ENCODE results near the gene PDE8A. TPM values are rescaled to one million over a fixed set of nuclear protein-coding genes. Genes with fewer than 3 reads are reported as not detected.
"Not testable (repeated sequence)": the region's sequence is repeated elsewhere in the genome, so short reads cannot be mapped to it uniquely, and the experiment has no call there.

The PDE8A gene
- total and polyA plus RNA-seq, 12 donors, result 10.9 to 46.7 (median 17.4) TPM

DNA sequence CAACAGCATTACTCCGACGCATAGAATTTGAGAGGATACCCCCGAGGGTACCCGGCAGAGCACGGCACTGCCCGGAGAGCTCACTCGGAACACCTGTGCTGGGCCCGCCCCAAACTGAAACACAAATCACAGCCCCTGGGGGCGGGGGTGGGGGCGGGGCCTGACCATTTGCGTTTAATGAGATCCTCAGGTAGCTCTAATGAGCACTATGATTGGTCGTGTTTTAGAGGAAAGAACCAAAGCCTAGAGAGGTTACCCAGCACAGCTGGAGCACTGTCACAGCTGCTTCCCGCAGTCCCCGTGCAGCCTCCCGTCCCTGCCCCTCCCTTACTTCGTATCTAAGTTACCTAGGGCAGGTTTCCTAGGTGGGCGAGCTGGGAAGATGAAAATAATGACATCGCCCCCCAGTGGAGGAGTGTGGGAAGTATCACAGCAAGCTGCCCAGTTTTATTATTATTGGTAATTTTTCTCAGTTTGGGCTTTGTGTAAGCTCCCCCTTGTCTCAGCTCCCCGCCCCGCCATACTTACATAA, 187.1 kb downstream of the PDE8A start:
- peak in 5 of 8 donors; percentile 17 to 29 (median 26) for ATAC-seq
- intact Hi-C loops (cut with DNase I), result loop anchor here in 1 of 10 donors (10.0 kb wide), 1 partner anchor 214 kb away; no protein-coding TSS in a partner anchor

DNA sequence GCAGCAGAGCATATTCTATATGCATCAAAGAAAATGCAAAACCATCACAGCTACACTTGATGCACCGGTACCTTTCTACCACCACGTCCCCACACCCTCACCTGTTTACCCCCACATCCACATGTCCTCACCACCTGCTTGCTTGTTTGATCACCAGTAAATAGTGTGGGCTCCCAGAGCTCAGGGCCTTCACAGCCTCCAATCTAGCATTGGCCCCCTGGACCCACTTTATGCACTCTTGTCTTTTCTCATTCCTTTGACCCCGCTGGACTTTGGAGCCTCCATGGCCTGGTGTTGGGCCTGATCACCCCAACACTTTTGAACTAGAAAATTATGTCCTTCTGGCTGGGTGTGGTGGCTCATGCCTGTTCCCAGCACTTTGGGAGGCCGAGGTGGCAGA, 190.1 kb downstream of the PDE8A start:
- no peaks in the 10 kb centered on the region for H3K36me3 ChIP-seq
- intact Hi-C loops (cut with DNase I), result no loop called here

More for the DNA sequence above, 187.1 kb downstream of the PDE8A start:
- WGBS, 2 donors, result 8 to 12% methylated on average over 20 of the region's 20 CpGs
- H3K4me3 ChIP-seq, result peak overlapping the region in 6 of 10 donors; percentile 10 to 35 (median 26)
- peaks cover 0 to 18% (median 0%) of the 10 kb centered on the region in 7 donors for H3K27me3 ChIP-seq
- H3K27ac ChIP-seq, result no peak overlapping the region
- H3K9me3 ChIP-seq, result peaks cover 0 to 36% (median 8%) of the 10 kb centered on the region in 11 donors
- H3K36me3 ChIP-seq, result no peaks in the 10 kb centered on the region
- peak in 7 of 9 donors; percentile 30 to 58 (median 49) for TF ChIP-seq CTCF (IDR thresholded peaks at IDR 0.05)
- peaks cover 0 to 9% (median 5%) of the 10 kb centered on the region in 9 donors for H3K4me1 ChIP-seq
- DNase-seq, result no peak

GRCh38 chr15:85172846-85173490, 191.3 kb downstream of the PDE8A start:
- peaks cover 0 to 14% (median 5%) of the 10 kb centered on the region in 9 donors for H3K4me1 ChIP-seq
- no peaks in the 10 kb centered on the region for H3K36me3 ChIP-seq
- peaks cover 0 to 26% (median 0%) of the 10 kb centered on the region in 11 donors for H3K9me3 ChIP-seq
- peaks cover 0 to 18% (median 0%) of the 10 kb centered on the region in 7 donors for H3K27me3 ChIP-seq
- 77 to 96% methylated on average over 6 of the region's 6 CpGs for WGBS, 2 donors
- H3K4me3 ChIP-seq, result no peak overlapping the region
- ATAC-seq (no peak), DNase-seq (no peak)
- TF ChIP-seq CTCF (IDR thresholded peaks at IDR 0.05), result no peak
- H3K27ac ChIP-seq, result no peak overlapping the region
- intact Hi-C loops (cut with DNase I), result no loop called here

More for the DNA sequence above, 190.1 kb downstream of the PDE8A start:
- no peak overlapping the region for H3K4me3 ChIP-seq
- ATAC-seq (no peak), DNase-seq (no peak)
- TF ChIP-seq CTCF (IDR thresholded peaks at IDR 0.05), result no peak
- H3K9me3 ChIP-seq, result peaks cover 0 to 26% (median 0%) of the 10 kb centered on the region in 11 donors
- peaks cover 0 to 18% (median 0%) of the 10 kb centered on the region in 7 donors for H3K27me3 ChIP-seq
- no peak overlapping the region for H3K27ac ChIP-seq
- 77 to 92% methylated on average over 4 of the region's 4 CpGs for WGBS, 2 donors
- peaks cover 0 to 9% (median 5%) of the 10 kb centered on the region in 9 donors for H3K4me1 ChIP-seq

- not testable (repeated sequence) for ATAC-seq
Measured at GRCh38 chr15:85173630-85174029, 192.0 kb downstream of the PDE8A start.

More at GRCh38 chr15:85173630-85174029, 192.0 kb downstream of the PDE8A start:
- H3K27me3 ChIP-seq, result peaks cover 0 to 18% (median 0%) of the 10 kb centered on the region in 7 donors
- 65 to 69% methylated on average over 3 of the region's 5 CpGs for whole genome bisulfite sequencing, 2 donors
- H3K36me3 ChIP-seq; H3K27ac ChIP-seq; H3K4me3 ChIP-seq; H3K4me1 ChIP-seq; intact Hi-C loops (cut with DNase I); DNase-seq: not testable (repeated sequence)
- H3K9me3 ChIP-seq, result peaks cover 0 to 26% (median 0%) of the 10 kb centered on the region in 11 donors

All from heart right ventricle (tissue), 16 donors.